GM18517 (cell line): ENCODE measurements around the gene ROPN1B.
"Not testable (repeated sequence)": the region's sequence is repeated elsewhere in the genome, so short reads cannot be mapped to it uniquely, and the experiment has no call there.

Experiments used
- ATAC-seq: cut with Tn5 transposase; IDR thresholded peaks from one replicate; pipeline ENCODE4 v1.9.1; 2021; ENCODE audit warnings: mild to moderate bottlenecking, moderate library complexity; ENCODE audit not compliant: unreplicated experiment

Gene ROPN1B

GRCh38 chr3:125968701-125969592, at the start of gene ROPN1B:
Gene ROPN1B (plus strand): TSS chr3:125969178. CDS start chr3:125972055, 2,877 bp downstream.
- ATAC-seq, result not testable (repeated sequence)

- not testable (repeated sequence) for ATAC-seq
Measured at GRCh38 chr3:125920191-125920590, 48.8 kb upstream of the ROPN1B start.

GRCh38 chr3:125920751-125921279, 48.2 kb upstream of the ROPN1B start:
- ATAC-seq, result not testable (repeated sequence)

GRCh38 chr3:125921712-125922111, 47.3 kb upstream of the ROPN1B start:
- ATAC-seq, result not testable (repeated sequence)

GRCh38 chr3:125923324-125924115, 45.5 kb upstream of the ROPN1B start:
- not testable (repeated sequence) for ATAC-seq

- not testable (repeated sequence) for ATAC-seq
Measured at GRCh38 chr3:125924276-125924675, 44.7 kb upstream of the ROPN1B start.

GRCh38 chr3:125925727-125926126, 43.3 kb upstream of the ROPN1B start:
- not testable (repeated sequence) for ATAC-seq

- ATAC-seq, result not testable (repeated sequence)
Measured at GRCh38 chr3:125928771-125929545, 40.0 kb upstream of the ROPN1B start.

- not testable (repeated sequence) for ATAC-seq
Measured at GRCh38 chr3:125929765-125930164, 39.2 kb upstream of the ROPN1B start.

GRCh38 chr3:125931355-125931880, 37.6 kb upstream of the ROPN1B start:
- not testable (repeated sequence) for ATAC-seq

GRCh38 chr3:125933397-125934173, 35.4 kb upstream of the ROPN1B start:
- ATAC-seq, result not testable (repeated sequence)

GRCh38 chr3:125935252-125935874, 33.6 kb upstream of the ROPN1B start:
- not testable (repeated sequence) for ATAC-seq

GRCh38 chr3:125936210-125936815, 32.7 kb upstream of the ROPN1B start:
- ATAC-seq, result not testable (repeated sequence)

GRCh38 chr3:125936891-125937290, 32.1 kb upstream of the ROPN1B start:
- not testable (repeated sequence) for ATAC-seq

GRCh38 chr3:125947806-125948205, 21.2 kb upstream of the ROPN1B start:
- not testable (repeated sequence) for ATAC-seq

GRCh38 chr3:125948901-125949300, 20.1 kb upstream of the ROPN1B start:
- not testable (repeated sequence) for ATAC-seq

- not testable (repeated sequence) for ATAC-seq
Measured at GRCh38 chr3:125951176-125951575, 17.8 kb upstream of the ROPN1B start.

GRCh38 chr3:125957020-125957419, 12.0 kb upstream of the ROPN1B start:
- ATAC-seq, result not testable (repeated sequence)
